K562 (cell line): ENCODE measurements around the gene ZNF544. TPM values are rescaled to one million over a fixed set of nuclear protein-coding genes. Genes with fewer than 3 reads are reported as not detected.

Experiments
- DACH1 ChIP-seq: fragments of 450-650 bp; IDR thresholded peaks from 2 replicates; pipeline ENCODE4 v1.6.1; 2018; ENCODE audit not compliant: partially characterized antibody
- E2F5 ChIP-seq: sonication (generic); formaldehyde crosslinking; IDR thresholded peaks from 2 replicates; pipeline ENCODE4 v1.8.0; 2022; ENCODE audit warnings: mild to moderate bottlenecking, missing genetic modification reagents
- ETS1 ChIP-seq: conservative IDR thresholded peaks from 2 replicates; pipeline ENCODE4 v1.6.1; 2011; ENCODE audit warnings: low read depth, mild to moderate bottlenecking, low read length; ENCODE audit not compliant: control insufficient read depth
- ETV1 ChIP-seq: fragments of 450-650 bp; conservative IDR thresholded peaks from 2 replicates; pipeline ENCODE4 v1.6.1; 2016; ENCODE audit warnings: missing genetic modification characterization, control low read depth, low read depth, missing compliant biosample characterization
- FOSL1 ChIP-seq: fragments of 200-800 bp; sonication (Bioruptor generic); conservative IDR thresholded peaks from 2 replicates; pipeline ENCODE4 v1.6.1; 2016; ENCODE audit warnings: missing genetic modification characterization, missing compliant biosample characterization
- HLTF ChIP-seq: fragments of 450-650 bp; IDR thresholded peaks from 2 replicates; pipeline ENCODE4 v1.6.1; 2016
- HNRNPLL ChIP-seq: fragments of 200-400 bp; formaldehyde crosslinking; IDR thresholded peaks from 2 replicates; pipeline ENCODE4 v1.6.1; 2017; ENCODE audit warnings: low read length, low read depth, mild to moderate bottlenecking; ENCODE audit not compliant: poor library complexity, severe bottlenecking
- KAT2B ChIP-seq: IDR thresholded peaks from one replicate; pipeline ENCODE4 v1.6.1; 2012; ENCODE audit warnings: low read depth, mild to moderate bottlenecking, control low read depth, inconsistent platforms, low read length, moderate library complexity
- MYC ChIP-seq, 2 experiments: fragments of 250-450 bp in 1 of 2; sonication (Bioruptor Pico) in 1 of 2; IDR thresholded peaks; 2 replicates each; pipeline versions ENCODE4 v1.5.1 to v1.6.1; 2012 to 2021; ENCODE audit warnings: low read depth in 2 of 2, borderline replicate concordance in 1 of 2, improper control_type of control experiment in 1 of 2, low read length in 1 of 2, mild to moderate bottlenecking in 1 of 2, moderate library complexity in 1 of 2
- NKRF ChIP-seq: fragments of 450-650 bp; IDR thresholded peaks from 2 replicates; pipeline ENCODE4 v1.6.1; 2016; ENCODE audit warnings: borderline replicate concordance
- PHF20 ChIP-seq: fragments of 450-650 bp; IDR thresholded peaks from 2 replicates; pipeline ENCODE4 v1.6.1; 2018; ENCODE audit not compliant: partially characterized antibody
- PRMT5 ChIP-seq: sonication (generic); formaldehyde crosslinking; IDR thresholded peaks from 2 replicates; pipeline ENCODE4 v1.5.0; 2020; ENCODE audit warnings: missing genetic modification reagents
- PTBP1 ChIP-seq: fragments of 200-400 bp; formaldehyde crosslinking; IDR thresholded peaks from 2 replicates; pipeline ENCODE4 v1.6.1; 2017; ENCODE audit warnings: low read depth, low read length
- RCOR1 ChIP-seq, 2 experiments: IDR thresholded peaks; 2 replicates each; pipeline ENCODE4 v1.6.1; 2012; ENCODE audit warnings: low read depth in 2 of 2, low read length in 2 of 2, borderline replicate concordance in 1 of 2, improper control_type of control experiment in 1 of 2
- STAT5B ChIP-seq: fragments of 250-450 bp; sonication (Bioruptor Pico); IDR thresholded peaks from 2 replicates; pipeline ENCODE4 v1.8.0; 2021; ENCODE audit warnings: mild to moderate bottlenecking, inconsistent platforms
- STAT6 ChIP-seq: sonication (generic); formaldehyde crosslinking; IDR thresholded peaks from 2 replicates; pipeline ENCODE4 v1.8.1; 2023; ENCODE audit warnings: mild to moderate bottlenecking, missing genetic modification reagents
- THAP7 ChIP-seq: fragments of 250-450 bp; sonication (Bioruptor Pico); IDR thresholded peaks from 2 replicates; pipeline ENCODE4 v1.5.0; 2021
- ZNF830 ChIP-seq: fragments of 250-450 bp; sonication (Bioruptor Pico); IDR thresholded peaks from 2 replicates; pipeline ENCODE4 v1.5.0; 2021; ENCODE audit warnings: mild to moderate bottlenecking
- polyA plus RNA-seq, 8 experiments: library from polyadenylated mRNA; depleted of rRNA in 4 of 8; stranded (reverse) in 5 of 8; unstranded in 3 of 8; fragments of >200 nt; fragmentation: Nextera tagmentation in 2 of 8; fragmentation: Illumina TruSeq in 1 of 8; extraction: Ambion mirVana in 2 of 8; extraction: Trizol in 1 of 8; gene quantifications; 2 replicates each; pipeline versions ENCODE4 v1.2.1 to v1.2.3, GENCODE V29; 2011 to 2014; ENCODE audit warnings: inconsistent platforms in 1 of 8, missing spikeins in 1 of 8
- total RNA-seq, 7 experiments: library from RNA; depleted of rRNA in 6 of 7; stranded (reverse); fragments of >200 nt in 6 of 7; fragmentation: Illumina TruSeq in 2 of 7; extraction: Trizol in 2 of 7; gene quantifications; 2 replicates each; pipeline versions ENCODE4 v1.2.1 to v1.2.3, GENCODE V29; 2011 to 2021; ENCODE audit warnings: low replicate concordance in 1 of 7

Gene ZNF544
- total and polyA plus RNA-seq, 9 of the 15 experiments (the other 6 are each of a cell fraction or from before 2014, with no cell fraction given): 23.6 to 59.0 (median 41.4) TPM

GRCh38 chr19:58279042-58279924 lies 50.6 kb downstream of the ZNF544 start (continued):
- TF ChIP-seq STAT6 (CRISPR knock-in tag) (peak; percentile 91; the same call in 1 of the 2 replicates), RCOR1 (IDR thresholded peaks at IDR 0.05; ENCODE audit: borderline replicate concordance in 1 of 2, low read depth in 2 of 2, low read length in 2 of 2) (peak in 1 of 2 experiments; percentile 37; a peak in 1 of 4 replicates), HNRNPLL (no peak), E2F5 (peak; percentile 63; the same call in 1 of the 2 replicates), MYC (IDR thresholded peaks at IDR 0.05; ENCODE audit: low read depth, low read length) (peak; percentile 59; the same call in 1 of the 2 replicates), MYC (CRISPR knock-in tag; IDR thresholded peaks at IDR 0.05; ENCODE audit: borderline replicate concordance, low read depth) (peak; percentile 90), PTBP1 (no peak), ETV1 (tag) (no peak), FOSL1 (tag) (no peak; the same call in 1 of the 2 replicates), ETS1 (peak; percentile 14; the same call in 1 of the 2 replicates), DACH1 (no peak), ZNF830 (CRISPR knock-in tag) (0 out of 2 replicates have a peak, but pooled peaks have one; percentile 75), NKRF (peak; percentile 68; the same call in 1 of the 2 replicates), THAP7 (CRISPR knock-in tag) (no peak), STAT5B (CRISPR knock-in tag) (no peak), HLTF (no peak), PHF20 (no peak), KAT2B (no peak), PRMT5 (CRISPR knock-in tag) (no peak)
